Ishikawa (cell line): ENCODE results near the gene PALLD.

Source experiments
- CEBPB ChIP-seq: IDR thresholded peaks from 2 replicates; pipeline ENCODE4 v1.6.1; 2012
- CREB1 ChIP-seq: IDR thresholded peaks from 2 replicates; pipeline ENCODE4 v1.6.1; 2012; ENCODE audit warnings: low read depth
- EGR1 ChIP-seq: IDR thresholded peaks from 2 replicates; pipeline ENCODE4 v1.6.1; 2012
- EP300 ChIP-seq: IDR thresholded peaks from 2 replicates; pipeline ENCODE4 v1.6.1; 2012; ENCODE audit warnings: borderline replicate concordance
- FOXM1 ChIP-seq: IDR thresholded peaks from 2 replicates; pipeline ENCODE4 v1.6.1; 2012; ENCODE audit warnings: low read depth, borderline replicate concordance
- MAX ChIP-seq: IDR thresholded peaks from 2 replicates; pipeline ENCODE4 v1.6.1; 2012
- NFIC ChIP-seq: IDR thresholded peaks from 2 replicates; pipeline ENCODE4 v1.6.1; 2012
- RAD21 ChIP-seq: IDR thresholded peaks from 2 replicates; pipeline ENCODE4 v1.6.1; 2012; ENCODE audit warnings: low read depth
- TAF1 ChIP-seq: IDR thresholded peaks from 2 replicates; pipeline ENCODE4 v1.6.1; 2012; ENCODE audit warnings: low read depth, mild to moderate bottlenecking
- TCF12 ChIP-seq: IDR thresholded peaks from 2 replicates; pipeline ENCODE4 v1.6.1; 2012; ENCODE audit warnings: low read depth
- TEAD4 ChIP-seq: IDR thresholded peaks from 2 replicates; pipeline ENCODE4 v1.6.1; 2012
- YY1 ChIP-seq: IDR thresholded peaks from 2 replicates; pipeline ENCODE4 v1.6.1; 2012; ENCODE audit warnings: low read depth
- ZBTB7A ChIP-seq: IDR thresholded peaks from 2 replicates; pipeline ENCODE4 v1.6.1; 2012; ENCODE audit warnings: low read depth
- TF ChIP-seq, protein P1 (sequence below): IDR thresholded peaks from 2 replicates; pipeline ENCODE4 v1.6.1; 2012
- TF ChIP-seq, protein P2 (sequence below): IDR thresholded peaks from 2 replicates; pipeline ENCODE4 v1.6.1; 2012; ENCODE audit warnings: low read depth, mild to moderate bottlenecking

PALLD gene

DNA sequence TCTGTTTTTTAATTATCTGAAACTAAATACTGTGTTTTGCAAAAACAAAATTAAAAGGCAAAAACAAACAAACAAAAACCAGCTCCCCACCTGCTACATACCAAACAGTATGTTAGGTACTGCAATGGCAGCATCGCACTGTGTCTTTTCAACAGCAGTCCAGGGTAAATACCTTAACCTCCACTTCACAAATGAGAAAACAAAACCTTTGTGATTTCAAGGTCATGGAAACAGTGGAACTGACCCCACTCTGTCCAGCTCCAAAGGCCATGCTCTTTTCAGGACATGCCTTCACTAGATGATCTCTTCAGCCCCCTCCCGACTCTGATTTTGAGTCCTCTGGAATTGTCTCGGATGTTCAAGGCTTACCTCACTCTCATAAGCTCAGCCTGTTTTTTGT is 329.8 kb downstream of the PALLD start:
- TF ChIP-seq EGR1, result no peak
- TF ChIP-seq TEAD4, result no peak
- no peak for TF ChIP-seq NFIC
- TF ChIP-seq CEBPB, result no peak
- no peak for TF ChIP-seq TAF1
- TF ChIP-seq TCF12, result no peak
- TF ChIP-seq, protein P1, sequence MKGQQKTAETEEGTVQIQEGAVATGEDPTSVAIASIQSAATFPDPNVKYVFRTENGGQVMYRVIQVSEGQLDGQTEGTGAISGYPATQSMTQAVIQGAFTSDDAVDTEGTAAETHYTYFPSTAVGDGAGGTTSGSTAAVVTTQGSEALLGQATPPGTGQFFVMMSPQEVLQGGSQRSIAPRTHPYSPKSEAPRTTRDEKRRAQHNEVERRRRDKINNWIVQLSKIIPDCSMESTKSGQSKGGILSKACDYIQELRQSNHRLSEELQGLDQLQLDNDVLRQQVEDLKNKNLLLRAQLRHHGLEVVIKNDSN, result no peak
- no peak for TF ChIP-seq CREB1
- TF ChIP-seq RAD21, result no peak
- TF ChIP-seq YY1, result no peak
- TF ChIP-seq, protein P2, sequence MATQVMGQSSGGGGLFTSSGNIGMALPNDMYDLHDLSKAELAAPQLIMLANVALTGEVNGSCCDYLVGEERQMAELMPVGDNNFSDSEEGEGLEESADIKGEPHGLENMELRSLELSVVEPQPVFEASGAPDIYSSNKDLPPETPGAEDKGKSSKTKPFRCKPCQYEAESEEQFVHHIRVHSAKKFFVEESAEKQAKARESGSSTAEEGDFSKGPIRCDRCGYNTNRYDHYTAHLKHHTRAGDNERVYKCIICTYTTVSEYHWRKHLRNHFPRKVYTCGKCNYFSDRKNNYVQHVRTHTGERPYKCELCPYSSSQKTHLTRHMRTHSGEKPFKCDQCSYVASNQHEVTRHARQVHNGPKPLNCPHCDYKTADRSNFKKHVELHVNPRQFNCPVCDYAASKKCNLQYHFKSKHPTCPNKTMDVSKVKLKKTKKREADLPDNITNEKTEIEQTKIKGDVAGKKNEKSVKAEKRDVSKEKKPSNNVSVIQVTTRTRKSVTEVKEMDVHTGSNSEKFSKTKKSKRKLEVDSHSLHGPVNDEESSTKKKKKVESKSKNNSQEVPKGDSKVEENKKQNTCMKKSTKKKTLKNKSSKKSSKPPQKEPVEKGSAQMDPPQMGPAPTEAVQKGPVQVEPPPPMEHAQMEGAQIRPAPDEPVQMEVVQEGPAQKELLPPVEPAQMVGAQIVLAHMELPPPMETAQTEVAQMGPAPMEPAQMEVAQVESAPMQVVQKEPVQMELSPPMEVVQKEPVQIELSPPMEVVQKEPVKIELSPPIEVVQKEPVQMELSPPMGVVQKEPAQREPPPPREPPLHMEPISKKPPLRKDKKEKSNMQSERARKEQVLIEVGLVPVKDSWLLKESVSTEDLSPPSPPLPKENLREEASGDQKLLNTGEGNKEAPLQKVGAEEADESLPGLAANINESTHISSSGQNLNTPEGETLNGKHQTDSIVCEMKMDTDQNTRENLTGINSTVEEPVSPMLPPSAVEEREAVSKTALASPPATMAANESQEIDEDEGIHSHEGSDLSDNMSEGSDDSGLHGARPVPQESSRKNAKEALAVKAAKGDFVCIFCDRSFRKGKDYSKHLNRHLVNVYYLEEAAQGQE, result no peak
- TF ChIP-seq MAX, result no peak
- TF ChIP-seq ZBTB7A, result no peak
- no peak for TF ChIP-seq FOXM1
- TF ChIP-seq EP300, result no peak

DNA sequence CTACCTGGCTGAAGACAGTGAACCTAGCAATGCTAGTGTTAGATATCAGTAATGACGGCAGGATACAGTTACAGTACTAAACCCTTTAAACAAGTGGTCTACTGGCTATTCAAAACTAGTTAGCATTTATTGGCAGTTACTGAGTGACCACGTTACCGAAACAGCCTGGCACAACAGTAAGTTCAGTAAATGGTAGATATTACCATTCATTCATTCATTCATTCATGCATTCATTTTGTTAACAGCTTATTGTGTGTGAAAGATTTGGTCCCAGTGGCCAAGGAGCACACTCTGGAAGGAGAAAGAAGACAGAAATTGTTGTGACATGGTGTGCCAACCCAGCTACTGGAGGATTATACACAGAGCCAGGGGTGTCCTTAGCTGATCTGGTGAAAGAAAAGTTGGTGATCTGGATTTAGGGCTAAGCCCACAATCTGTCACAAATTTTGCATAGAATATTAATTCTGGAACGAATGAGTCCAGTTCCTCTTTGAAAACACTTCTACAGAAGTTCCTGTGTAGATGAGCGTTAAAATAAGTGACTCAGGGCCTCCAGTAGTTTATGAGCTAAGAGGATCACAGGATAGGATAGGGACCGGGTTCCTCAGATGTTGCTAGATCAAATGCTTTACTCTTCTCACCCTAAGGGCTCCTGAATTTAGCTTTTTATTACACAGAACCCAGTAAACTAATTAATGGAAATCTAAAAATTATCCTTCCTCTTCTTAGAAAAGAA is 334.1 kb downstream of the PALLD start:
- no peak for TF ChIP-seq NFIC
- TF ChIP-seq ZBTB7A, result no peak
- no peak for TF ChIP-seq MAX
- TF ChIP-seq RAD21, result no peak
- no peak for TF ChIP-seq CREB1
- no peak for TF ChIP-seq TAF1
- TF ChIP-seq, protein P2, result no peak
- TF ChIP-seq EP300, result no peak
- no peak for TF ChIP-seq EGR1
- TF ChIP-seq TCF12, result no peak
- no peak for TF ChIP-seq YY1
- TF ChIP-seq, protein P1, result no peak
- no peak for TF ChIP-seq CEBPB
- TF ChIP-seq TEAD4, result no peak
- no peak for TF ChIP-seq FOXM1

DNA sequence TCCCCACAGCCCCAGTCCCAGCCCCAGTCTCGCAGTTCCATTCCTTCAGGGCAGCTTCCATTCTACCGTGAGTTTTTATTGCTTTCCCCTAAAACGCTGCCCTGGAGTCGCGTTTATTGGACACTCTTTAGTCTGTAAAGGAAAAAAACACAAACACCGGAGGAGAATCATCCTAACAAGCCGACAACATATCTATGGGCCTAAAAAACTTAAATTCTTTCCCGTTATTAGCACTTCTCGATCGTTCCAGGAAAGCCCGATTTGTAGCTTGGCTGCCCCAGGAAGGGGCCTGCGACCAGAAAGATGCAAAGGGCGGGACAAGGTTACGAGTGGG is 334.7 kb downstream of the PALLD start:
- TF ChIP-seq, protein P2, result no peak
- TF ChIP-seq FOXM1, result peak; percentile 47; the same call in 1 of the 2 replicates
- no peak for TF ChIP-seq CREB1
- TF ChIP-seq MAX, result no peak

- TF ChIP-seq NFIC (0 out of 2 replicates have a peak, but pooled peaks have one; percentile 20), TCF12 (no peak; the same call in none of the 2 replicates), RAD21 (no peak), MAX (peak; percentile 40), CREB1 (no peak; the same call in 1 of the 2 replicates), FOXM1 (0 out of 2 replicates have a peak, but pooled peaks have one; percentile 29), TAF1 (peak; percentile 73), CEBPB (no peak; the same call in 1 of the 2 replicates), ZBTB7A (peak; percentile 74), EP300 (peak; percentile 47; the same call in 1 of the 2 replicates)
- TF ChIP-seq, protein P2, result no peak
- TF ChIP-seq, protein P1, result no peak
Measured at GRCh38 chr4:168831919-168832762, 335.3 kb downstream of the PALLD start.
